ENCODE measurements around the gene FHAD1.

DNA sequence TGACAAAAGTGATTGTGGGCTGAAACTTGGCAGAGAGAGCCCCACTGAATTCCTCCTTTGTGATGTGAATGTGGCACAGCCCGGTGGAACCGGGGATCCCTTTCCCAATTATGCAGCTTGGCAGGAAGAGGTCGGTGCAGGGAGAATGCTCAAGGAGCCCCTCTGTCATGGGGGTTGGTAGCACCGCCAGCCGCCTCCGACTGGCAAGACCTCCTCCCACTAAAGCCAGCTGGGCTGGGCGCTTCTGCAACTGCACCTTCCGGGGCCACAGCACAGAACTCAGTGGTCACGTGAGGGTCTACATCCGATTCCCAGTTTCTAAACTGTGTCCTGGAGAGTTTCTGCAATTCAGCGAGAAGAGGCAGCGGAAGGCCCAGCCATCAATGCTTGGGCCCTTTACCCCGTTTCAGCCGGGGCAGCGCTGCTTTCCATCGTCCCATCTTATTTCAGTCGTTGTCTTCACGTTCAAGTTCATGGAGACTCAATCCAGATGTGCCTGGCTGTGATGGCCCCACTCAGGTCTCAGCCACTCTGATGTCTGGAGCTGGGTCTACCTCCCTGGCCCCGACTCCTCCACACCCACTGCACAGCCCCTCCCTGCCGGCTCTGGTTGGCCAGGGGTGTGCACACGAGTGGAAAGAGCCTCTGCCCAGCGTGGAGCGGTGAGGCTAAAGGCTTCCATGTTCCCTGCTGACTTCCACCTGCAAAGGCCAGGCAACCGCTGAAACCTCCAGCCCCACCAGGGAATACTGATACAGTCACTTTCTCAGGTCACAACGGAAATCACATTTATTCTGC, 39.8 kb upstream of the FHAD1 start:
- TF ChIP-seq, protein P1, sequence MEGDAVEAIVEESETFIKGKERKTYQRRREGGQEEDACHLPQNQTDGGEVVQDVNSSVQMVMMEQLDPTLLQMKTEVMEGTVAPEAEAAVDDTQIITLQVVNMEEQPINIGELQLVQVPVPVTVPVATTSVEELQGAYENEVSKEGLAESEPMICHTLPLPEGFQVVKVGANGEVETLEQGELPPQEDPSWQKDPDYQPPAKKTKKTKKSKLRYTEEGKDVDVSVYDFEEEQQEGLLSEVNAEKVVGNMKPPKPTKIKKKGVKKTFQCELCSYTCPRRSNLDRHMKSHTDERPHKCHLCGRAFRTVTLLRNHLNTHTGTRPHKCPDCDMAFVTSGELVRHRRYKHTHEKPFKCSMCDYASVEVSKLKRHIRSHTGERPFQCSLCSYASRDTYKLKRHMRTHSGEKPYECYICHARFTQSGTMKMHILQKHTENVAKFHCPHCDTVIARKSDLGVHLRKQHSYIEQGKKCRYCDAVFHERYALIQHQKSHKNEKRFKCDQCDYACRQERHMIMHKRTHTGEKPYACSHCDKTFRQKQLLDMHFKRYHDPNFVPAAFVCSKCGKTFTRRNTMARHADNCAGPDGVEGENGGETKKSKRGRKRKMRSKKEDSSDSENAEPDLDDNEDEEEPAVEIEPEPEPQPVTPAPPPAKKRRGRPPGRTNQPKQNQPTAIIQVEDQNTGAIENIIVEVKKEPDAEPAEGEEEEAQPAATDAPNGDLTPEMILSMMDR (IDR thresholded peaks at IDR 0.05; ENCODE audit: low read length), result no peak
- no peak for TF ChIP-seq EZH2 (IDR thresholded peaks at IDR 0.05; ENCODE audit: borderline replicate concordance, low read length)

Measured in OCI-LY1 (cell line).